ENCODE results near the gene BRDT.

DNA sequence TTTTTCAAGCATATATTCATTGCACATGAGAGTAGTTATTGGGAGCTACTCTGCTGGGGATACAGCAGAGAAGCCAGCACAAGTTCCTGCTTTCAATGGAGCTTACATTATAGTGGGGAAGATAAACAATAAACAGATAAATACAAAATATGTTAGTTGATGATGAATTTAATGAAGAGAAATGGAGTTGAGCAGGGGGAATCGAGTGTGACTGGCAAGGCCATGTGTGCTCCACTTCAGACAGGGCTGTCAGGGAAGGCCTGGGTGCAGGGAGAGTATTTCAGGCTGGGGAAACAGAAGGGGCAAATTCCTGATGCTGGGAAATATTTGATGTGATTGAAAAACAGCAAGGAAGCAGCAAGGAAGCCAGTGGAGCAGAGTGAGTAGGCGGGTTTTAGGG lies 21.2 kb upstream of the BRDT start:
- no peak for TF ChIP-seq EZH2 (IDR thresholded peaks at IDR 0.05; ENCODE audit: borderline replicate concordance, low read depth, low read length, severe bottlenecking)
- TF ChIP-seq, protein P1, sequence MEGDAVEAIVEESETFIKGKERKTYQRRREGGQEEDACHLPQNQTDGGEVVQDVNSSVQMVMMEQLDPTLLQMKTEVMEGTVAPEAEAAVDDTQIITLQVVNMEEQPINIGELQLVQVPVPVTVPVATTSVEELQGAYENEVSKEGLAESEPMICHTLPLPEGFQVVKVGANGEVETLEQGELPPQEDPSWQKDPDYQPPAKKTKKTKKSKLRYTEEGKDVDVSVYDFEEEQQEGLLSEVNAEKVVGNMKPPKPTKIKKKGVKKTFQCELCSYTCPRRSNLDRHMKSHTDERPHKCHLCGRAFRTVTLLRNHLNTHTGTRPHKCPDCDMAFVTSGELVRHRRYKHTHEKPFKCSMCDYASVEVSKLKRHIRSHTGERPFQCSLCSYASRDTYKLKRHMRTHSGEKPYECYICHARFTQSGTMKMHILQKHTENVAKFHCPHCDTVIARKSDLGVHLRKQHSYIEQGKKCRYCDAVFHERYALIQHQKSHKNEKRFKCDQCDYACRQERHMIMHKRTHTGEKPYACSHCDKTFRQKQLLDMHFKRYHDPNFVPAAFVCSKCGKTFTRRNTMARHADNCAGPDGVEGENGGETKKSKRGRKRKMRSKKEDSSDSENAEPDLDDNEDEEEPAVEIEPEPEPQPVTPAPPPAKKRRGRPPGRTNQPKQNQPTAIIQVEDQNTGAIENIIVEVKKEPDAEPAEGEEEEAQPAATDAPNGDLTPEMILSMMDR (IDR thresholded peaks at IDR 0.05; ENCODE audit: extremely low read depth in 1 of 2, insufficient read depth in 1 of 2, low read depth in 1 of 2, low read length in 2 of 2): no peak
- TF ChIP-seq POLR2A (IDR thresholded peaks at IDR 0.05; ENCODE audit: low read depth, low read length): no peak
- no peak for TF ChIP-seq FOS (IDR thresholded peaks at IDR 0.05; ENCODE audit: borderline replicate concordance, insufficient read depth, low read length)
- TF ChIP-seq, protein P2, sequence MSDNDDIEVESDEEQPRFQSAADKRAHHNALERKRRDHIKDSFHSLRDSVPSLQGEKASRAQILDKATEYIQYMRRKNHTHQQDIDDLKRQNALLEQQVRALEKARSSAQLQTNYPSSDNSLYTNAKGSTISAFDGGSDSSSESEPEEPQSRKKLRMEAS (IDR thresholded peaks at IDR 0.05; ENCODE audit: insufficient read depth, insufficient read length): no peak
- TF ChIP-seq POLR2AphosphoS5 (IDR thresholded peaks at IDR 0.05; ENCODE audit: insufficient read depth, low read depth, low read length): no peak

Data from endothelial cell of umbilical vein (primary cell).